RWPE2 (cell line): Measurements from ENCODE around the gene CARHSP1.

Experiments
- ATAC-seq: fragments of 200-7000 bp; cut with Tn5 transposase; 3 replicates; pipeline ENCODE4 v1.9.1; 2021; ENCODE audit warnings: low read depth
- DNase-seq: peaks from one replicate; pipeline ENCODE4 v3.0.0-alpha.2; 2020; ENCODE audit warnings: low spot score
- H3K27ac ChIP-seq: fragments of 450-650 bp; 2 replicates; pipeline ENCODE4 v1.5.1; 2017; ENCODE audit warnings: mild to moderate bottlenecking; ENCODE audit not compliant: poor library complexity, severe bottlenecking
- H3K27me3 ChIP-seq: fragments of 250-450 bp; sonication (Bioruptor Pico); 2 replicates; pipeline ENCODE4 v1.5.1; 2021; ENCODE audit warnings: mild to moderate bottlenecking, moderate library complexity; ENCODE audit not compliant: insufficient read depth, poor library complexity, severe bottlenecking
- H3K36me3 ChIP-seq: fragments of 250-450 bp; sonication (Bioruptor Pico); 2 replicates; pipeline ENCODE4 v1.5.1; 2020; ENCODE audit warnings: low read depth, mild to moderate bottlenecking, moderate library complexity
- H3K4me1 ChIP-seq: fragments of 250-450 bp; sonication (Bioruptor Pico); 2 replicates; pipeline ENCODE4 v1.5.1; 2021; ENCODE audit warnings: mild to moderate bottlenecking, moderate library complexity; ENCODE audit not compliant: insufficient read depth, poor library complexity, severe bottlenecking
- H3K4me3 ChIP-seq: fragments of 250-450 bp; sonication (Bioruptor Pico); 2 replicates; pipeline ENCODE4 v1.5.1; 2021; ENCODE audit warnings: mild to moderate bottlenecking, moderate library complexity; ENCODE audit not compliant: severe bottlenecking
- H3K9me3 ChIP-seq: fragments of 250-450 bp; sonication (Bioruptor Pico); 2 replicates; pipeline ENCODE4 v1.5.1; 2021; ENCODE audit warnings: mild to moderate bottlenecking, moderate library complexity; ENCODE audit not compliant: severe bottlenecking
- TF ChIP-seq, protein P1 (sequence below): fragments of 450-650 bp; IDR thresholded peaks from one replicate; pipeline ENCODE4 v1.5.1; 2017; ENCODE audit warnings: mild to moderate bottlenecking, moderate library complexity; ENCODE audit not compliant: poor library complexity, severe bottlenecking

The CARHSP1 gene

DNA sequence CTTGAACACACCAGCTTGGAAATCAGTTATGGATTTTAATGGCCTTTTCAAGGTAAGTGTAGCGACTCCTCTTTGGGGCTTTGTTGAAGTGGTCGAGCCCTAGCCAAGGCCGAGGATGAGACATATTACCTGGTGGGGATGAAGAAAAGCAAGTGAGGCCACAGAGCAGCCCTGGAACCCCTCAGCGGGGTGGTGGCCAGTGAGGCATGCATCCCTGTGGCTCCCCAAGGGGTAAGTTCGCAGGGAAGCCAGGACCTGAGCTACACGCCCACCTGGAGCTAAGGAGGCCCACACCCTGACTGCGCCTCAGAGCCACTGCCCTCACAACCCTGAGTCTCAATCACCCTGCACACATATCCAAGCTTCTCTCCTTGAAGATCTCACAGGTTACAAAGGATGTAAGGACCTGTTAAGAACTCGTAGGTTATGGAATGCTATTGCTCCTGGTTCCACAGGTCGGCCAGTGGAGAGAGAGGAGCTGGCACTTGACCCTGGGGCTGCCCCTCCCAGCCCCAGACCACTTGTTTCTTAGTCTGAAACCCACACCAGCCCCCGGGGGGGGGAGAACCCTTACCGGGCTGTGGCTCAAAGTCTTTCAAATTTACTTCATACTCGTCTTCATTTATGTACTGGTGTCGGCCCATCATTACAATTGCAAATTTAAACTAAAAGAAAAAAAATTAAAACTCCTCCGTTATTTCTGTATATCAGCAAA, 25.3 kb upstream of the CARHSP1 start:
- Histone ChIP-seq H3K27ac (no peak overlapping the region), H3K36me3 (peaks cover 86% of the 10 kb centered on the region), H3K27me3 (no peaks in the 10 kb centered on the region), H3K4me1 (no peaks in the 10 kb centered on the region), H3K4me3 (no peak overlapping the region), H3K9me3 (no peaks in the 10 kb centered on the region)
- TF ChIP-seq, protein P1, sequence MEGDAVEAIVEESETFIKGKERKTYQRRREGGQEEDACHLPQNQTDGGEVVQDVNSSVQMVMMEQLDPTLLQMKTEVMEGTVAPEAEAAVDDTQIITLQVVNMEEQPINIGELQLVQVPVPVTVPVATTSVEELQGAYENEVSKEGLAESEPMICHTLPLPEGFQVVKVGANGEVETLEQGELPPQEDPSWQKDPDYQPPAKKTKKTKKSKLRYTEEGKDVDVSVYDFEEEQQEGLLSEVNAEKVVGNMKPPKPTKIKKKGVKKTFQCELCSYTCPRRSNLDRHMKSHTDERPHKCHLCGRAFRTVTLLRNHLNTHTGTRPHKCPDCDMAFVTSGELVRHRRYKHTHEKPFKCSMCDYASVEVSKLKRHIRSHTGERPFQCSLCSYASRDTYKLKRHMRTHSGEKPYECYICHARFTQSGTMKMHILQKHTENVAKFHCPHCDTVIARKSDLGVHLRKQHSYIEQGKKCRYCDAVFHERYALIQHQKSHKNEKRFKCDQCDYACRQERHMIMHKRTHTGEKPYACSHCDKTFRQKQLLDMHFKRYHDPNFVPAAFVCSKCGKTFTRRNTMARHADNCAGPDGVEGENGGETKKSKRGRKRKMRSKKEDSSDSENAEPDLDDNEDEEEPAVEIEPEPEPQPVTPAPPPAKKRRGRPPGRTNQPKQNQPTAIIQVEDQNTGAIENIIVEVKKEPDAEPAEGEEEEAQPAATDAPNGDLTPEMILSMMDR = no peak
- no peak for ATAC-seq
- no peak for DNase-seq

DNA sequence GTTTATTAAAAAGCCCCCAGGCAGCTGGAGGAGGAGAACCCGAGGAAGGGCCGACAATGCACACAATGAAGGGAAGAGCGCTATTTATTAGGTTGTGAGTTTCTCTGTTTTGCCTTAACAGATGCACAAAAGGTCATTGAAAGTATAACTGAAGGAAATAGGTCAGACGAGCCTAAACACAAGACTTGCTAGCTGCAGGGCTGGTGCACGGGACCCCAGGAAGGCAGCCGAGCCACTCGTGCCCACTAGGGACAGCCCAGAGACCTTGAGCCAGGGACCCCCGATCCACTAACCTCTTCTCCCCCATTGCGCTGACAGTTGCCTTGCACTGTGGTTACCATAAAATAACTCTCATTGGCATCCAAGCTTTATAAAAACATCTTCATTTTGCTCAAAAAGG, 24.6 kb upstream of the CARHSP1 start:
- DNase-seq (no peak), ATAC-seq (no peak)
- TF ChIP-seq, protein P1 = no peak
- H3K4me1 ChIP-seq = no peaks in the 10 kb centered on the region
- no peak overlapping the region for H3K27ac ChIP-seq
- H3K27me3 ChIP-seq = no peaks in the 10 kb centered on the region
- H3K4me3 ChIP-seq = no peak overlapping the region
- H3K36me3 ChIP-seq = peaks cover 79% of the 10 kb centered on the region
- H3K9me3 ChIP-seq = no peaks in the 10 kb centered on the region

DNA sequence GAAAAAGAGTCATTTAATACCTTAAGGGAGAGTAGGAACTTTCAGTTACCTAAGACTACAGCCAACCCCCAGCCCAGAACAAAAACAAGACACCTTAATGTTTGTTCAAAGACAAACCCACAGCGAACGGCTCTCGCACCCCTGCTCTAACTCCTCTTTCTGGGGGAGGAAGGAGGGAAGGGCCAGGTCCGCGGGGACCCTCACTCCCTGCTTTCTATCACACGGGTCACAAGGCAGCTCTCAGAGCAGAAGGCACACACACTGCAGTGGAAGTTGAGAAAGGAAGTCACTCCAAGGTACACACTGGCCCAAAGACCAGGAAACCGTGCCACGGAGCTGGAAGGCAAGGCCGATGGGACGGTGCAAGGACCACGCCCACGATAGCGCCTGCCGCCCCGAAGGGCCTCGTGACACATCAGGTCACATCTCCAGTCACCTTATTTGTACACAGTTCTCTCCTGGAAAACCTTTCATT, 23.3 kb upstream of the CARHSP1 start:
- TF ChIP-seq, protein P1 = no peak
- Histone ChIP-seq H3K4me3 (no peak overlapping the region), H3K36me3 (peaks cover 68% of the 10 kb centered on the region)

DNA sequence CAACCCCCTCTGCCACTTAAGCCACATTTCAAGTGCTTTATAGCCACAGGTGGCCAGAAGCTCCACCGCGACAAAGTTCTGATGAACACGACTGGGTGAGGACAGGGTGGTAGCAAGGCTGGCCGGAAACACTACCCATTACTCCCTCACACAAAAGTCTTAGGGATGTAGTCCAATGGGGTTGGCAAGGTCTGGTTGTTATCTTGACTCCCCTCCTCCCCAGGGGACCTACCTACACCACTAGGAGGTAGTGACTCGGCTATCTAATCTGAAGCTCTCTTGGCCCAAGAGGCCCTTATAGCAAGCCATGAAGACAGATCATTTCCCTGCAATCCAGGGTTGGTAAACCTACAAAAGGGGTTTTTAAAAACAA, 21.7 kb upstream of the CARHSP1 start:
- H3K27ac ChIP-seq = no peak overlapping the region
- no peak overlapping the region for H3K4me3 ChIP-seq
- ATAC-seq = no peak
- TF ChIP-seq, protein P1 = no peak
- peaks cover 8% of the 10 kb centered on the region for H3K4me1 ChIP-seq
- no peak for DNase-seq
- H3K27me3 ChIP-seq = no peaks in the 10 kb centered on the region
- H3K36me3 ChIP-seq = peaks cover 54% of the 10 kb centered on the region
- no peaks in the 10 kb centered on the region for H3K9me3 ChIP-seq

More for the DNA sequence above, 23.3 kb upstream of the CARHSP1 start:
- no peak for ATAC-seq
- Histone ChIP-seq H3K27ac (no peak overlapping the region), H3K4me1 (no peaks in the 10 kb centered on the region), H3K9me3 (no peaks in the 10 kb centered on the region), H3K27me3 (no peaks in the 10 kb centered on the region)
- DNase-seq = no peak

DNA sequence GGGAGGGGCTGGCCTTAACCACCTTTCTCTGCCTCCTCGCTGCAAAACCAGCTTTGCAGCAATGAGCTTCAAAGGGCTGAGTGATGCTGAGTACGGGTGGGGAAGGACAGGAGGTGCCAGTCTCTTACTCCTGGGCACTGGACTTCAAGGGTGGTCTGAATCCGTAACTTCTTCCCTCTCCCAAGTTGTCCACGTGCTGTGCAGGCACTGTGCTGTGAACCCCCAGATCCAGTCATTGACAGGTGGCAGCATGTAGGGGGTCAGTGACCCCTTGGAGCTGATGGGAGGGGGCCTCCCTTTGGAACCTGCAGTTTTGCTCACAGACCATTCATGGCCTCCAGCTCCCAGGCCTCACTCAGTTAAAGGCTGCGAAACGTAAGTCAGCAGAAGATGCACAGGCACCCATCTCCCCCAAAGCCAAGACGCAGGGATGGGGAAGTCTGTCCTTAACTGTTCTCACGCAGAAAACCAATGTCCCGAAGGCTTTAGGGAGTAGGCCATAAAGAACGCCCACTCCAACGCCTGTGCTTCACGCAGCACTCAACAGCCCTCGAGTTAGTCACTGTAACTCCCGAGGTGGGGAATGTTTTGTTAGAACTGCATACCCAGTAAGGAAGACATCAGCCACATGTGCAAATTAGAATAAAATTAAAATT, 21.2 kb upstream of the CARHSP1 start:
- H3K4me3 ChIP-seq = no peak overlapping the region
- peaks cover 10% of the 10 kb centered on the region for H3K4me1 ChIP-seq
- peaks cover 49% of the 10 kb centered on the region for H3K36me3 ChIP-seq
- no peaks in the 10 kb centered on the region for H3K9me3 ChIP-seq
- no peaks in the 10 kb centered on the region for H3K27me3 ChIP-seq
- DNase-seq = no peak
- TF ChIP-seq, protein P1 = no peak
- ATAC-seq = no peak
- no peak overlapping the region for H3K27ac ChIP-seq
